Measurements from ENCODE around the gene AZU1.

Gene AZU1

GRCh38 chr19:855566-856120 lies 28.0 kb downstream of the AZU1 start:
- no peak for DNase-seq

DNA sequence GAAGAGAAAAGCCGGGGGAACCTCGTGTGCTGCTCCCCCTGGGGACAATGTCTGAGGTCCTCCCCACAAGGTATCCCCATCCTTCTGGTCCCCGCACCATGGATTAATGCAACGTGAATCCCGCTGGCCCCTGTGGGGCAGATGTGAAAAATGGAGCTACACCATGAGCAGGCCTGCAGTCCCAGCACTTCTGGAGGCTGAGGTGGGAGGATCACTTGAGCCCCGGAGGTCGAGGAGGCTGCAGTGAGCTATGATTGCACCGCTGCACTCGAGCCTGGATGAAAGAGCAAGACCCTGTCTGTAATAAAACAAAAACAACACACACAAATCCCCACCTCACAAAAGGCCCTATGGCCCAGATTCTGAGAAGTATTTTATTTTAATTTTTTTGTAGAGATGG lies 30.6 kb downstream of the AZU1 start:
- no peak for DNase-seq

- DNase-seq: peak; percentile 33
Measured at GRCh38 chr19:858868-859843, 31.5 kb downstream of the AZU1 start, which contains the start of gene CFD. CFD (plus strand) TSS chr19:859664; CDS start chr19:859690, 26 bp downstream.

- no peak for DNase-seq
Measured at GRCh38 chr19:861141-861755, 33.6 kb downstream of the AZU1 start.

- peak; percentile 85 for DNase-seq
Measured at GRCh38 chr19:861756-862580, 34.3 kb downstream of the AZU1 start.

- peak; percentile 69 for DNase-seq
Measured at GRCh38 chr19:862581-863314, 35.1 kb downstream of the AZU1 start.

- no peak for DNase-seq
Measured at GRCh38 chr19:863315-863620, 35.6 kb downstream of the AZU1 start.

DNA sequence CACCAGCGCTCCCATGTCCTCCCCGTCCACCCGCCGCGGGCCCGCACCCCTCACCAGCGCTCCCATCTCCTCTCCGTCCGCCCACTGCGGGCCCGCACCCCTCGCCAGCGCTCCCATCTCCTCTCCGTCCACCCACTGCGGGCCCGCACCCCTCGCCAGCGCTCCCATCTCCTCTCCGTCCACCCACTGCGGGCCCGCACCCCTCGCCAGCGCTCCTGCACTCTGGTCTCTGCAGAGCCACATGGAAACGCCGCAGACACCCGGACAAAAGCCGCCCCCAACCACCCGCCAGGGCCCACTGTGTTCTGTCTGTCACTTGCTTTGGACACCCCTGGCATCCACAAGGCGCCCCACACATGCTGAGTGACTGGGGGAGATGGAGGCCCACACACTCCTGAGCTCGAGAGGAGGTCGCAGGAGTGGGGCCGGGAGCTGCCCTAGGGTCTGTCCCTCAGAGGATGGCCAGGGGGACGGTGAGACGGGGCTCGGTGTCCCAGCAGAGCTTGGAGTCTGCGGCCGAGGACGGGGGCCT lies 39.2 kb downstream of the AZU1 start:
- no peak for DNase-seq

DNA sequence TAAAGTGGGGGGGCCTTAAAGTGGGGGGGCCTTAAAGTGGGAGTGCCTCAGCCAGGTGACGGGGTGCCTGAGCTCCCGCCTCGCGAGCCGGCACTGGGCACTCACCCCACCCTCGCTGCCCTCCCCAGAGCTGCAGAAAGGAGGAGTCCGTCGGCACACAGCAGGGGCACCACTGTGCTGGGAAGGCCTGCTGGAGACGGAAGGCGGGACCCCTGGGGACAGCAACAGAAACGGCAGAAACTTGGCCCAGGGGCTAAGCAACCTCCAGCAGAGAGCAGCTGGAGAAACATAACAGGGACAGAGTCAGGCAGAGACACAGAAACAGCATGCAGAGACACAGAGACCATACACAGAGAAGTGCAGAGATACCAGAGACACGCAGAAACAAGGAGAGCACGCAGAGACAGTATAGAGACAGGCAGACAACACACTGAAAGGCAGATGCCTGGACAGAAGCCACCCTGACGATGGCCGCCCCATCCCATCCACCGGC lies 39.7 kb downstream of the AZU1 start:
- DNase-seq: peak; percentile 92

DNA sequence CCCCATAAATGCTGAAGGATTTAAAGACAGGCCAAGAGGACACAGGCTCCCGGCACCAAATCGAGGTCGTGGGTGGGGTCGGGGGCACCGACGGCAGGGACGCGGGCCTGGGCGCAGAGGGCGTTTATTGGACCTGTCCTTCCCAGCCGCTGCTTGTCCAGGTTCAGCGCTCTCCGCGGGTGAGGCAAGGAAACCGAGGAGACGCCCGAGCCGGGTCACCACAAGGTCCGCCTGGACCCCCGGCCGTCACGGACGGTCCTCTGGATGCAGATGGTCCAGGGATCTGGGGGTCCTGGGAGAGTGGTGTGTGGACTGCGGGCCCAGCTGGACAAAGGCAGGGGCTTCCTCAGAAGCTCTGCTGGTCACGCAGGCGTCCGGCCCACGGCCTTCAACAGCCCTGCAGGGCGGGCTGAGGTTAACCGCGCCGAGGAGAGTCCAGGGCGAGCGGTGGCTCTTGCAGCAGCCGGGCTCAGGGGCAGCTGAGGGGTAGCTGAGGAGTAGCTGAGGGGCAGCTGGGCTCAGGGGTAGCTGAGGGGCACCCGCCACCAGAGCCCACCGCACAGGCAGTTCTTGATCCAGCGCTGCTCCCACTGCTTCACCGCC lies 40.3 kb downstream of the AZU1 start:
- no peak for DNase-seq

DNA sequence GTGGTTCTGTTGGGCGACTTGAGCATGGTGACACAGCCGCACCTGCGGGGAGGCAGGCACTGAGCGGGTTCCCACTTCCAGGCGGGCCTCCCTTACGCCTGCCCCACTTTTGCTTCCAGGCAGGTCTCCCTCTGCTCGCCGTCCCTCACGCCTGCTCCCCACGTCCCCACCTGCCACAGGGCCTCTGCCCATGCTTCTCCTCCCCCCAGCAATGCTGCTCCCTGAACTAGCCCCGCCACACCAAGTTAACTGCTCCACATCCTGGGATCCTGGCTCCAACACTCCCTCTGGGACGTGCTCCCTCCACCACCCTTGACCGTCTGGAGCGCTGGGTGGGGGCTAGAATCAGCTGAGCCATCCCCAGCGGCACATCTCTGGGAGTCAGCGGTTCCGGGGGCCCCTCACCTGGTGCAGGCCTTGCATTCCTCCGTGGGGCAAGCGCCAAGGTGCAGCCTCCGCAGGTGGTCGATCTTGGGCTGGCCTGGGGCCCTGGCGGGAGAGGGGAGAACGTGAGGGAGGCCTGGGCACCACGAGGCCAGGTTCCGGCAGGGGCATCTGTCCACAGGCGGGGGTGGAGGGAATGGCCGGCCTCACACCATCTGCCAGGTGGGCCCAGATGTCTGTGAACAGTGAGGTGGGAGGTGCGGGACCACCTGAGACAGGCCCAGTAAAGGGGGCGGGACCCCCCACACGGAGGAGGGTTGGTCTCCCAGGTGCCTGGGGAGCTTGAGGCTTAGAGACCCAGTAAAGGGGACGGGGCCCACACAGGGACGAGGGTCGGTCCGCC lies 41.0 kb downstream of the AZU1 start:
- DNase-seq: no peak

- no peak for DNase-seq
Measured at GRCh38 chr19:869245-870177, 41.9 kb downstream of the AZU1 start.

- DNase-seq: no peak
Measured at GRCh38 chr19:870314-870713, 42.7 kb downstream of the AZU1 start.

DNA sequence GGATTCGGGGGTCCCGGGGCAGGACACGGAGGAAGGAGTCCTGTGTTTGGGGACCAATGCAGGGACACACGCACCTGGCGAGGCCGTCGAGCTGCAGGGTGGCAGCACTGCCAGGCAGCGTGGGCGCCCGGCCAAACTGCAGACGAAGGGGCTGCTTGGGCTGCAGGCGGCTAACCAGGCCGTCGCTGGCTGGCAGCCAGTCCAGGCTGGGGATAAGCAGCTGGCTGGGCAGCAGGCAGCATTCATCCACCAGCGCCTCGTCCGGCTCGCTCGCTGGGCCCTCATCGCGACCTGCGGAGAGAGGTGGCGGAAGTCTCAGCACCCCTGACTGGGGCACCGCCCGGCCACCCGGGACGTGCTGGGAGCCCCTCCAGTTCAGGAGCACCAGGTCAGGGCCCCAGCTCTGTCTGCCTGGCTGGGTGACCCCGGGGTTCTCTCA lies 43.3 kb downstream of the AZU1 start:
- DNase-seq: peak; percentile 85

DNA sequence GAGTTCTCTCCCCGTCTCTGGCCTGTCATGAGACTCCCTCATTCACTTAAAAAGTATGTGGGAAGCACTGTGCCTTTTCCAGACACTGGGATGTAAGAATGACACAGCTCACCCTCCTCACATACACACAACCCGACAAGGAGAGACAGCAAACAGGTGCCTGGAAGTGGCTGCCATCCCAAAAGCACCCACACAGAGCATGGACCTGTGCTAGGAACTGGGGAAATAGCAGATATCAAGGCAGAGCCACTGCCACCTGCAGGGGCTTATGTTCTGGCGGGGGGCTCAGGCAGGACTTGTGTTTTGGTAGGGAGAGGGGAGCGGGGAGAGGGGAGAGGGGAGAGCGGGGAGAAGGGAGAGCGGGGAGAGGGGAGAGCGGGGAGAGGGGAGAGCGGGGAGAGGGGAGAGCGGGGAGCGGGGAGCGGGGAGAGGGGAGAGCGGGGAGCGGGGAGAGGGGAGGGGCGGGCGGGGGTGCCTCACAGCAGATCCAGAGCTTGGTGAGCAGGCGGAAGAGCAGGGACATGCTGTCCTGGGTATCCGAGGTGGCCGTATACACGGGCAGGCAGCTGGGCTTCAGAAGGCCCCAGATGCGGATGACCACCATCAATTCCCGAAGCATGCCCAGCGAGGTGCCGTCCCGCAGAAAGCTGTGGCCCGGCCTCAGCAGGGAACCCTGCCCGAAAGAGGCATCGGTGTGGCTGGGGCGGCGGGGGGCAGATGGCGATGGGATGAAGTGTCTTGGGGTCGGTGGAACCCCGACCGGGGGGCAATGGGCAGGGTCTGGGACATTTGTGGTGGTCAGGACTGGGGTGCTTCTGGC lies 44.0 kb downstream of the AZU1 start:
- peak; percentile 63 for DNase-seq

GRCh38 chr19:872266-872951 lies 44.8 kb downstream of the AZU1 start:
- peak; percentile 73 for DNase-seq

GRCh38 chr19:873084-873483 lies 45.4 kb downstream of the AZU1 start:
- DNase-seq: peak; percentile 46

DNA sequence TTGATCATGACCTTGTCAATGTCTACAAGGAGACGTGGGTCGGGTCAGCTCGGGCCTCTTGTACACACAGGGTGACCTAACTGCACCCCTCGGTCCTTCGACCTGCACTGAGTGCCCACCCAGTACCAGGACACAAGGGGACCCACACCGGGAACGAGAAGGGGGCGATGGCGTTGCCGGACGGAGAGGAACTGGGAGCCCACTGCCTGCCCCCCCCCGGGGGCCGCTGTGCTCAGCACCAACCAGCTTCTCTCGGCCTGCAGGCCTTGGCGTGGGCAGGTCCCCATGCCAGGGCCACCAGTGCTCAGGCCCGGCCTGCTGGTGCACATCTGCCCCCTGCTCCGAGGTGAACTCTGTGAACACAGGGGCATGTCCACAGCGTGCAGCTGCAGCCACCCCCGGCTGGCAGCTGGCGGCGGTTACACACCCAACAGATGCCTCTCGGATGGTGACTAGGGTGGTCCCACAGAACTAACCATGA lies 46.0 kb downstream of the AZU1 start:
- DNase-seq: no peak

Data from NCI-H69 (cell line).